GM12872 (cell line): ENCODE data around the gene HOXA7.

Experiments used
- CTCF ChIP-seq: IDR thresholded peaks from 3 replicates; pipeline ENCODE4 v1.5.1; 2011; ENCODE audit warnings: low read depth, mild to moderate bottlenecking, low read length, moderate library complexity; ENCODE audit not compliant: insufficient read depth

Gene HOXA7

GRCh38 chr7:27202018-27202861, 45.8 kb upstream of the HOXA7 start:
- no peak for TF ChIP-seq CTCF

- no peak for TF ChIP-seq CTCF
Measured at GRCh38 chr7:27201580-27202017, 45.1 kb upstream of the HOXA7 start.

- TF ChIP-seq CTCF = no peak
Measured at GRCh38 chr7:27200761-27201579, 44.5 kb upstream of the HOXA7 start.

GRCh38 chr7:27199849-27200760, 43.6 kb upstream of the HOXA7 start, which contains the start of gene HOXA13:
Gene HOXA13, minus strand, starts transcription at chr7:27200091. Its CDS starts 14 bp downstream, at chr7:27200077.
- TF ChIP-seq CTCF = no peak

GRCh38 chr7:27198871-27199801, 42.7 kb upstream of the HOXA7 start:
- TF ChIP-seq CTCF = no peak

- no peak for TF ChIP-seq CTCF
Measured at GRCh38 chr7:27198138-27198841, 41.8 kb upstream of the HOXA7 start.
